Measurements from ENCODE around the gene ZFPL1.
A peak's percentile ranks its signal among the peaks of the same experiment; 100 is the strongest.

Gene ZFPL1

GRCh38 chr11:65110354-65110861, 26.4 kb downstream of the ZFPL1 start:
- H3K36me3 Mint-ChIP-seq (ENCODE audit: low read depth): peaks cover 52% of the 10 kb centered on the region
- peaks cover 42% of the 10 kb centered on the region for H3K4me1 Mint-ChIP-seq (ENCODE audit: low read depth)
- peaks cover 26% of the 10 kb centered on the region for H3K27me3 Mint-ChIP-seq
- H3K27ac Mint-ChIP-seq: peak overlapping the region; percentile 40
- intact Hi-C loops (cut with micrococcal nuclease): loop anchor here (10.0 kb wide), 2 partner anchors 144 to 196 kb away; partner anchors contain the start of gene ATG2A
- H3K4me3 Mint-ChIP-seq: no peak overlapping the region
- H3K9me3 Mint-ChIP-seq: no peaks in the 10 kb centered on the region

- Mint-ChIP-seq H3K9me3 (no peaks in the 10 kb centered on the region), H3K27ac (peak overlapping the region; percentile 86), H3K27me3 (peaks cover 26% of the 10 kb centered on the region), H3K4me3 (peak overlapping the region; percentile 91), H3K4me1 (ENCODE audit: low read depth) (peaks cover 50% of the 10 kb centered on the region), H3K36me3 (ENCODE audit: low read depth) (peaks cover 50% of the 10 kb centered on the region)
- intact Hi-C loops (cut with micrococcal nuclease): loop anchor here (10.0 kb wide), 2 partner anchors 144 to 196 kb away; partner anchors contain the start of gene ATG2A
Observed at GRCh38 chr11:65111159-65111743, 27.2 kb downstream of the ZFPL1 start.

GRCh38 chr11:65111744-65112545, 27.9 kb downstream of the ZFPL1 start, which contains the start of gene TM7SF2:
TSS of gene TM7SF2 (plus strand) at chr11:65111872. CDS start at chr11:65112016, 144 bp downstream.
- Mint-ChIP-seq H3K27me3 (peaks cover 26% of the 10 kb centered on the region), H3K4me3 (peak within 1 kb of the TSS; percentile 91), H3K27ac (peak within 1 kb of the TSS; percentile 86), H3K9me3 (no peaks in the 10 kb centered on the region), H3K36me3 (ENCODE audit: low read depth) (peaks cover 43% of the 10 kb centered on the region), H3K4me1 (ENCODE audit: low read depth) (peaks cover 49% of the 10 kb centered on the region)
- intact Hi-C loops (cut with micrococcal nuclease): loop anchor here (10.0 kb wide), 2 partner anchors 143 to 197 kb away; partner anchors contain the start of gene ATG2A

GRCh38 chr11:65112546-65113360, 28.7 kb downstream of the ZFPL1 start:
- Mint-ChIP-seq H3K36me3 (ENCODE audit: low read depth) (peaks cover 41% of the 10 kb centered on the region), H3K4me1 (ENCODE audit: low read depth) (peaks cover 50% of the 10 kb centered on the region), H3K4me3 (peak overlapping the region; percentile 91), H3K27me3 (peaks cover 26% of the 10 kb centered on the region), H3K9me3 (no peaks in the 10 kb centered on the region), H3K27ac (peak overlapping the region; percentile 86)
- intact Hi-C loops (cut with micrococcal nuclease): loop anchor here (10.0 kb wide), 2 partner anchors 142 to 198 kb away; partner anchors contain the start of gene ATG2A

GRCh38 chr11:65113361-65113756, 29.3 kb downstream of the ZFPL1 start:
- Mint-ChIP-seq H3K4me3 (peak overlapping the region; percentile 55), H3K27me3 (peaks cover 26% of the 10 kb centered on the region), H3K4me1 (ENCODE audit: low read depth) (peaks cover 56% of the 10 kb centered on the region), H3K36me3 (ENCODE audit: low read depth) (peaks cover 41% of the 10 kb centered on the region), H3K9me3 (no peaks in the 10 kb centered on the region), H3K27ac (peak overlapping the region; percentile 86)
- intact Hi-C loops (cut with micrococcal nuclease): loop anchor here (10.0 kb wide), 2 partner anchors 141 to 199 kb away; partner anchors contain the start of gene ATG2A

- Mint-ChIP-seq H3K4me1 (ENCODE audit: low read depth) (peaks cover 61% of the 10 kb centered on the region), H3K36me3 (ENCODE audit: low read depth) (peaks cover 41% of the 10 kb centered on the region), H3K27me3 (peaks cover 26% of the 10 kb centered on the region), H3K27ac (no peak overlapping the region), H3K9me3 (no peaks in the 10 kb centered on the region), H3K4me3 (no peak overlapping the region)
- intact Hi-C loops (cut with micrococcal nuclease): loop anchor here (10.0 kb wide), 2 partner anchors 141 to 199 kb away; partner anchors contain the start of gene ATG2A
Observed at GRCh38 chr11:65113839-65114238, 29.8 kb downstream of the ZFPL1 start.

- no peak overlapping the region for H3K27ac Mint-ChIP-seq
- no peak overlapping the region for H3K4me3 Mint-ChIP-seq
- intact Hi-C loops (cut with micrococcal nuclease): loop anchor here (5.0 to 10.0 kb wide), 3 partner anchors 140 to 267 kb away; partner anchors contain the start of gene ATG2A
- H3K27me3 Mint-ChIP-seq: peaks cover 26% of the 10 kb centered on the region
- H3K36me3 Mint-ChIP-seq (ENCODE audit: low read depth): peaks cover 41% of the 10 kb centered on the region
- no peaks in the 10 kb centered on the region for H3K9me3 Mint-ChIP-seq
- peaks cover 64% of the 10 kb centered on the region for H3K4me1 Mint-ChIP-seq (ENCODE audit: low read depth)
Observed at GRCh38 chr11:65114538-65115171, 30.6 kb downstream of the ZFPL1 start.

- peak overlapping the region; percentile 9 for H3K4me3 Mint-ChIP-seq
- H3K9me3 Mint-ChIP-seq: no peaks in the 10 kb centered on the region
- peaks cover 45% of the 10 kb centered on the region for H3K36me3 Mint-ChIP-seq (ENCODE audit: low read depth)
- intact Hi-C loops (cut with micrococcal nuclease): loop anchor here (5.0 to 10.0 kb wide), 3 partner anchors 139 to 268 kb away; partner anchors contain the start of gene ATG2A
- H3K27ac Mint-ChIP-seq: no peak overlapping the region
- H3K27me3 Mint-ChIP-seq: peaks cover 26% of the 10 kb centered on the region
- peaks cover 67% of the 10 kb centered on the region for H3K4me1 Mint-ChIP-seq (ENCODE audit: low read depth)
Observed at GRCh38 chr11:65115361-65116082, 31.5 kb downstream of the ZFPL1 start.

GRCh38 chr11:65116370-65117205, 32.6 kb downstream of the ZFPL1 start:
- peak overlapping the region; percentile 99 for H3K27ac Mint-ChIP-seq
- peaks cover 26% of the 10 kb centered on the region for H3K27me3 Mint-ChIP-seq
- peaks cover 67% of the 10 kb centered on the region for H3K4me1 Mint-ChIP-seq (ENCODE audit: low read depth)
- H3K9me3 Mint-ChIP-seq: no peaks in the 10 kb centered on the region
- peak overlapping the region; percentile 84 for H3K4me3 Mint-ChIP-seq
- H3K36me3 Mint-ChIP-seq (ENCODE audit: low read depth): peaks cover 55% of the 10 kb centered on the region
- intact Hi-C loops (cut with micrococcal nuclease): loop anchor here (1.0 to 10.0 kb wide), 5 partner anchors 20 to 269 kb away; partner anchors contain the start of genes ARL2, ATG2A and VPS51

GRCh38 chr11:65117206-65118096, 33.4 kb downstream of the ZFPL1 start, which contains the start of gene ZNHIT2:
TSS of gene ZNHIT2 (minus strand) at chr11:65117701. CDS start at chr11:65117653, 48 bp downstream.
- peaks cover 21% of the 10 kb centered on the region for H3K27me3 Mint-ChIP-seq
- peak within 1 kb of the TSS; percentile 84 for H3K4me3 Mint-ChIP-seq
- no peaks in the 10 kb centered on the region for H3K9me3 Mint-ChIP-seq
- H3K36me3 Mint-ChIP-seq (ENCODE audit: low read depth): peaks cover 64% of the 10 kb centered on the region
- H3K4me1 Mint-ChIP-seq (ENCODE audit: low read depth): peaks cover 60% of the 10 kb centered on the region
- intact Hi-C loops (cut with micrococcal nuclease): loop anchor here (1.0 to 10.0 kb wide), 5 partner anchors 21 to 270 kb away; partner anchors contain the start of genes ARL2, ATG2A and VPS51
- H3K27ac Mint-ChIP-seq: peak within 1 kb of the TSS; percentile 99

Measured in dendritic cell treated with granulocyte-macrophage colony-stimulating factor and Interleukin-4, amounts not matched to agents 40 ng/mL and 50 ng/mL, for 4 days (primary cell).